GM12864 (cell line): ENCODE data around the gene SYCE1.

Experiments used
- DNase-seq: peaks from one replicate; pipeline ENCODE4 v3.0.0-alpha.2; 2011; ENCODE audit warnings: low read depth
- H3K4me3 ChIP-seq: 2 replicates; pipeline ENCODE4 v1.5.1; 2011; ENCODE audit warnings: mild to moderate bottlenecking, low read depth, low read length, control low read depth
- CTCF ChIP-seq: IDR thresholded peaks from 2 replicates; pipeline ENCODE4 v1.5.1; 2011; ENCODE audit warnings: low read depth, mild to moderate bottlenecking, moderate library complexity, low read length, control low read depth, inconsistent platforms; ENCODE audit errors: missing control alignments

Gene SYCE1

GRCh38 chr10:133537546-133538545 is 27.5 kb downstream of the SYCE1 start:
- TF ChIP-seq CTCF, result no peak
- no peak for DNase-seq
- no peak overlapping the region for H3K4me3 ChIP-seq

- DNase-seq, result no peak
- no peak overlapping the region for H3K4me3 ChIP-seq
- no peak for TF ChIP-seq CTCF
Measured at GRCh38 chr10:133536198-133536597, 29.2 kb downstream of the SYCE1 start.

- DNase-seq, result no peak
Measured at GRCh38 chr10:133534417-133534816, 31.0 kb downstream of the SYCE1 start.

GRCh38 chr10:133532871-133533270 is 32.5 kb downstream of the SYCE1 start:
- DNase-seq, result no peak
- no peak for TF ChIP-seq CTCF
- H3K4me3 ChIP-seq, result no peak overlapping the region

More at GRCh38 chr10:133534417-133534816, 31.0 kb downstream of the SYCE1 start:
- TF ChIP-seq CTCF, result no peak
- H3K4me3 ChIP-seq, result no peak overlapping the region

GRCh38 chr10:133530506-133530905 is 34.9 kb downstream of the SYCE1 start:
- DNase-seq, result no peak
- no peak overlapping the region for H3K4me3 ChIP-seq
- no peak for TF ChIP-seq CTCF

GRCh38 chr10:133529576-133529946 is 35.8 kb downstream of the SYCE1 start:
- DNase-seq, result no peak
- TF ChIP-seq CTCF, result no peak
- no peak overlapping the region for H3K4me3 ChIP-seq
